Subcutaneous abdominal adipose tissue (tissue), 5 donors: ENCODE data around the gene KIF13A.

ENCODE experiments used
- H3K27ac ChIP-seq: one replicate; pipeline ENCODE4 v1.7.0; 2013; ENCODE audit warnings: low read depth, mild to moderate bottlenecking, inconsistent platforms, low read length, moderate library complexity
- H3K27me3 ChIP-seq, 5 donors: one replicate each; pipeline ENCODE4 v1.7.0; 2013; ENCODE audit warnings: low read length in 5 of 5, inconsistent platforms in 1 of 5; ENCODE audit not compliant: control insufficient read depth in 5 of 5, insufficient read depth in 4 of 5
- H3K36me3 ChIP-seq, 5 donors: one replicate each; pipeline ENCODE4 v1.7.0; 2013; ENCODE audit warnings: low read length in 5 of 5; ENCODE audit not compliant: control insufficient read depth in 5 of 5, insufficient read depth in 5 of 5
- H3K4me1 ChIP-seq, 5 donors: one replicate each; pipeline ENCODE4 v1.7.0; 2013; ENCODE audit warnings: low read length in 5 of 5, mild to moderate bottlenecking in 3 of 5, moderate library complexity in 1 of 5; ENCODE audit not compliant: control insufficient read depth in 5 of 5, insufficient read depth in 5 of 5
- H3K4me3 ChIP-seq, 5 donors: one replicate each; pipeline ENCODE4 v1.7.0; 2013; ENCODE audit warnings: low read length in 5 of 5, low read depth in 1 of 5
- H3K9ac ChIP-seq, 5 donors: one replicate each; pipeline ENCODE4 v1.7.0; 2013; ENCODE audit warnings: low read length in 5 of 5, mild to moderate bottlenecking in 4 of 5, moderate library complexity in 3 of 5
- H3K9me3 ChIP-seq, 5 donors: one replicate each; pipeline ENCODE4 v1.7.0; 2013; ENCODE audit warnings: low read length in 5 of 5; ENCODE audit not compliant: control insufficient read depth in 5 of 5
- donor health status: healthy.
- donor health status: healthy.
- donor health status: healthy.
- donor health status: healthy.
- donor health status: healthy.

The KIF13A gene

GRCh38 chr6:17940151-17940792 is 47.2 kb downstream of the KIF13A start:
- peaks cover 0 to 15% (median 11%) of the 10 kb centered on the region in 5 donors for H3K4me1 ChIP-seq
- no peak overlapping the region for H3K9ac ChIP-seq
- H3K36me3 ChIP-seq, result no peaks in the 10 kb centered on the region
- H3K4me3 ChIP-seq, result no peak overlapping the region
- no peak overlapping the region for H3K27ac ChIP-seq
- H3K9me3 ChIP-seq, result no peaks in the 10 kb centered on the region
- H3K27me3 ChIP-seq, result no peaks in the 10 kb centered on the region

GRCh38 chr6:17938901-17939300 is 48.5 kb downstream of the KIF13A start:
- Histone ChIP-seq H3K9me3 (no peaks in the 10 kb centered on the region), H3K9ac (no peak overlapping the region), H3K27me3 (no peaks in the 10 kb centered on the region), H3K4me3 (no peak overlapping the region), H3K36me3 (no peaks in the 10 kb centered on the region), H3K4me1 (peaks cover 0 to 25% (median 18%) of the 10 kb centered on the region in 5 donors), H3K27ac (no peak overlapping the region)

GRCh38 chr6:17935188-17936149 is 52.0 kb downstream of the KIF13A start:
- Histone ChIP-seq H3K4me3 (no peak overlapping the region), H3K9ac (no peak overlapping the region), H3K4me1 (peaks cover 5 to 55% (median 46%) of the 10 kb centered on the region in 5 donors), H3K9me3 (no peaks in the 10 kb centered on the region), H3K27ac (peak overlapping the region; percentile 96), H3K27me3 (no peaks in the 10 kb centered on the region), H3K36me3 (no peaks in the 10 kb centered on the region)

GRCh38 chr6:17933716-17934115 is 53.7 kb downstream of the KIF13A start:
- Histone ChIP-seq H3K4me3 (no peak overlapping the region), H3K9me3 (no peaks in the 10 kb centered on the region), H3K4me1 (peaks cover 12 to 71% (median 61%) of the 10 kb centered on the region in 5 donors), H3K9ac (peak overlapping the region in 1 of 5 donors; percentile 21), H3K27me3 (no peaks in the 10 kb centered on the region), H3K27ac (peak overlapping the region; percentile 96), H3K36me3 (no peaks in the 10 kb centered on the region)

GRCh38 chr6:17932330-17932852 is 55.0 kb downstream of the KIF13A start:
- no peaks in the 10 kb centered on the region for H3K27me3 ChIP-seq
- H3K4me3 ChIP-seq, result peak overlapping the region in 3 of 5 donors; percentile 13 to 37 (median 24)
- peaks cover 12 to 83% (median 73%) of the 10 kb centered on the region in 5 donors for H3K4me1 ChIP-seq
- no peaks in the 10 kb centered on the region for H3K36me3 ChIP-seq
- H3K9ac ChIP-seq, result peak overlapping the region; percentile 45 to 72 (median 57)
- peak overlapping the region; percentile 96 for H3K27ac ChIP-seq
- H3K9me3 ChIP-seq, result no peaks in the 10 kb centered on the region

GRCh38 chr6:17931227-17931626 is 56.2 kb downstream of the KIF13A start:
- H3K4me1 ChIP-seq, result peaks cover 12 to 80% (median 73%) of the 10 kb centered on the region in 5 donors
- H3K27me3 ChIP-seq, result no peaks in the 10 kb centered on the region
- no peaks in the 10 kb centered on the region for H3K36me3 ChIP-seq
- no peaks in the 10 kb centered on the region for H3K9me3 ChIP-seq
- H3K9ac ChIP-seq, result peak overlapping the region in 2 of 5 donors; percentile 32 to 72
- H3K27ac ChIP-seq, result peak overlapping the region; percentile 96
- no peak overlapping the region for H3K4me3 ChIP-seq

GRCh38 chr6:17930321-17930993 is 57.0 kb downstream of the KIF13A start:
- Histone ChIP-seq H3K9ac (peak overlapping the region; percentile 32 to 63 (median 45)), H3K9me3 (no peaks in the 10 kb centered on the region), H3K4me3 (no peak overlapping the region), H3K27me3 (no peaks in the 10 kb centered on the region), H3K36me3 (no peaks in the 10 kb centered on the region), H3K4me1 (peaks cover 12 to 77% (median 71%) of the 10 kb centered on the region in 5 donors), H3K27ac (peak overlapping the region; percentile 96)

- peak overlapping the region; percentile 96 for H3K27ac ChIP-seq
- no peaks in the 10 kb centered on the region for H3K9me3 ChIP-seq
- peak overlapping the region in 3 of 5 donors; percentile 8 to 56 (median 11) for H3K9ac ChIP-seq
- H3K4me1 ChIP-seq, result peaks cover 12 to 77% (median 63%) of the 10 kb centered on the region in 5 donors
- H3K27me3 ChIP-seq, result no peaks in the 10 kb centered on the region
- H3K4me3 ChIP-seq, result no peak overlapping the region
- no peaks in the 10 kb centered on the region for H3K36me3 ChIP-seq
These were observed 58.7 kb downstream of the KIF13A start for GRCh38 chr6:17928514-17929430.

GRCh38 chr6:17927705-17928104 is 59.7 kb downstream of the KIF13A start:
- Histone ChIP-seq H3K9me3 (no peaks in the 10 kb centered on the region), H3K4me1 (peaks cover 12 to 74% (median 60%) of the 10 kb centered on the region in 5 donors), H3K4me3 (no peak overlapping the region), H3K27ac (peak overlapping the region; percentile 96), H3K36me3 (no peaks in the 10 kb centered on the region), H3K9ac (peak overlapping the region in 1 of 5 donors; percentile 3), H3K27me3 (no peaks in the 10 kb centered on the region)
